HL-60 (cell line): ENCODE results near the gene PTPN9.
A peak's percentile ranks its signal among the peaks of the same experiment; 100 is the strongest.

Source experiments
- DNase-seq, 2 experiments: peaks; one replicate each; pipeline ENCODE4 v3.0.0-alpha.2; 2010 to 2020; ENCODE audit warnings: low read depth in 1 of 2, low spot score in 1 of 2
- H3K27ac ChIP-seq: fragments of 250-450 bp; sonication (Bioruptor Pico); replicated peaks from 2 replicates; pipeline ENCODE4 v1.5.1; 2020; ENCODE audit warnings: mild to moderate bottlenecking, moderate library complexity
- H3K27me3 ChIP-seq: fragments of 250-450 bp; sonication (Bioruptor Pico); 2 replicates; pipeline ENCODE4 v1.5.1; 2021; ENCODE audit warnings: mild to moderate bottlenecking, moderate library complexity; ENCODE audit not compliant: insufficient read depth, poor library complexity, severe bottlenecking
- H3K4me3 ChIP-seq: replicated peaks from 2 replicates; pipeline ENCODE4 v1.5.1; 2011; ENCODE audit warnings: mild to moderate bottlenecking, control low read depth, low read length; ENCODE audit not compliant: insufficient read depth
- CTCF ChIP-seq: IDR thresholded peaks from one replicate; pipeline ENCODE4 v1.5.1; 2011; ENCODE audit warnings: low read length, control low read depth, inconsistent platforms; ENCODE audit not compliant: insufficient read depth
- GABPA ChIP-seq: IDR thresholded peaks from 2 replicates; pipeline ENCODE4 v1.6.1; 2012; ENCODE audit warnings: low read depth
- POLR2AphosphoS5 ChIP-seq: IDR thresholded peaks from 2 replicates; pipeline ENCODE4 v1.6.1; 2012; ENCODE audit warnings: low read depth
- REST ChIP-seq: IDR thresholded peaks from 2 replicates; pipeline ENCODE4 v1.6.1; 2012; ENCODE audit warnings: low read depth; ENCODE audit not compliant: insufficient replicate concordance
- SPI1 ChIP-seq: IDR thresholded peaks from 2 replicates; pipeline ENCODE4 v1.6.1; 2012; ENCODE audit warnings: low read depth, mild to moderate bottlenecking, borderline replicate concordance

PTPN9 gene

GRCh38 chr15:75578173-75578947 is 755 bp downstream of the PTPN9 start:
- DNase-seq = peak; percentile 47 to 54
- Histone ChIP-seq H3K27me3 (no peaks in the 10 kb centered on the region), H3K27ac (peak overlapping the region; percentile 82), H3K4me3 (peak overlapping the region; percentile 68)
- TF ChIP-seq REST = no peak
- TF ChIP-seq SPI1 = no peak
- TF ChIP-seq CTCF = no peak
- TF ChIP-seq POLR2AphosphoS5 = no peak
- TF ChIP-seq GABPA = no peak

- TF ChIP-seq CTCF (no peak), POLR2AphosphoS5 (no peak), REST (no peak), GABPA (no peak), SPI1 (no peak)
- peak overlapping the region; percentile 68 for H3K4me3 ChIP-seq
- H3K27me3 ChIP-seq = no peaks in the 10 kb centered on the region
- peak overlapping the region; percentile 72 for H3K27ac ChIP-seq
- no peak for DNase-seq
Observed at GRCh38 chr15:75577401-75578172, 1.5 kb downstream of the PTPN9 start.

- no peak for DNase-seq
- TF ChIP-seq POLR2AphosphoS5 (no peak), CTCF (no peak), REST (no peak), GABPA (no peak), SPI1 (no peak)
- Histone ChIP-seq H3K4me3 (no peak overlapping the region), H3K27me3 (no peaks in the 10 kb centered on the region), H3K27ac (no peak overlapping the region; the same call in 1 of the 2 replicates)
Observed at GRCh38 chr15:75573648-75574384, 5.3 kb downstream of the PTPN9 start.
